H9 (cell line): Measurements from ENCODE around the gene LAMC3. TPM values are rescaled to one million over a fixed set of nuclear protein-coding genes. Genes with fewer than 3 reads are reported as not detected.
A peak's percentile ranks its signal among the peaks of the same experiment; 100 is the strongest.

Experiments
- DNase-seq: peaks from one replicate; pipeline ENCODE4 v3.0.0-alpha.2; 2017
- H2AFZ ChIP-seq: one replicate; pipeline ENCODE4 v1.6.1; 2013; ENCODE audit warnings: mild to moderate bottlenecking, low read length, control low read depth, moderate library complexity
- H2AK5ac ChIP-seq: 2 replicates; pipeline ENCODE4 v1.6.1; 2013; ENCODE audit warnings: low read length, control low read depth, mixed read lengths; ENCODE audit not compliant: insufficient read length
- H2BK120ac ChIP-seq: one replicate; pipeline ENCODE4 v1.6.1; 2013; ENCODE audit warnings: low read depth, mild to moderate bottlenecking, low read length, control low read depth, inconsistent platforms; ENCODE audit not compliant: poor library complexity, severe bottlenecking
- H2BK12ac ChIP-seq: 2 replicates; pipeline ENCODE4 v1.6.1; 2013; ENCODE audit warnings: low read length, control low read depth, mixed read lengths, low read depth; ENCODE audit not compliant: insufficient read length
- H2BK15ac ChIP-seq: 2 replicates; pipeline ENCODE4 v1.6.1; 2013; ENCODE audit warnings: low read depth, low read length, control low read depth
- H2BK20ac ChIP-seq: one replicate; pipeline ENCODE4 v1.6.1; 2013; ENCODE audit warnings: low read depth, mild to moderate bottlenecking, low read length, control low read depth, inconsistent platforms; ENCODE audit not compliant: poor library complexity, severe bottlenecking
- H2BK5ac ChIP-seq: 2 replicates; pipeline ENCODE4 v1.6.1; 2013; ENCODE audit warnings: low read length, control low read depth, mixed read lengths; ENCODE audit not compliant: insufficient read length
- H3K14ac ChIP-seq: 2 replicates; pipeline ENCODE4 v1.6.1; 2013; ENCODE audit warnings: low read length, control low read depth; ENCODE audit not compliant: insufficient read depth
- H3K18ac ChIP-seq: 2 replicates; pipeline ENCODE4 v1.6.1; 2013; ENCODE audit warnings: low read depth, mild to moderate bottlenecking, mixed read lengths, low read length, control low read depth; ENCODE audit not compliant: insufficient read length
- H3K23ac ChIP-seq: 2 replicates; pipeline ENCODE4 v1.6.1; 2013; ENCODE audit warnings: low read length, control low read depth, mixed read lengths, low read depth; ENCODE audit not compliant: insufficient read length
- H3K23me2 ChIP-seq: 2 replicates; pipeline ENCODE4 v1.6.1; 2013; ENCODE audit warnings: low read depth, mild to moderate bottlenecking, mixed read lengths, low read length, control low read depth; ENCODE audit not compliant: insufficient read length, poor library complexity, severe bottlenecking
- H3K27ac ChIP-seq: 2 replicates; pipeline ENCODE4 v1.5.1; 2013; ENCODE audit warnings: low read length, control low read depth, mixed read lengths, low read depth; ENCODE audit not compliant: insufficient read length
- H3K27me3 ChIP-seq: 2 replicates; pipeline ENCODE4 v1.6.1; 2013; ENCODE audit warnings: low read length, control low read depth, inconsistent platforms; ENCODE audit not compliant: insufficient read depth
- H3K4ac ChIP-seq: 2 replicates; pipeline ENCODE4 v1.6.1; 2013; ENCODE audit warnings: low read depth, mild to moderate bottlenecking, control low read depth, inconsistent platforms, low read length, moderate library complexity
- H3K4me1 ChIP-seq: 2 replicates; pipeline ENCODE4 v1.6.1; 2013; ENCODE audit warnings: low read length, control low read depth, inconsistent platforms; ENCODE audit not compliant: insufficient read depth
- H3K4me2 ChIP-seq: 2 replicates; pipeline ENCODE4 v1.6.1; 2013; ENCODE audit warnings: low read length, control low read depth, mixed read lengths; ENCODE audit not compliant: insufficient read length, insufficient read depth
- H3K56ac ChIP-seq: 2 replicates; pipeline ENCODE4 v1.6.1; 2013; ENCODE audit warnings: low read depth, mild to moderate bottlenecking, mixed read lengths, low read length, control low read depth; ENCODE audit not compliant: insufficient read length
- H3K79me1 ChIP-seq: 2 replicates; pipeline ENCODE4 v1.6.1; 2013; ENCODE audit warnings: low read depth, mild to moderate bottlenecking, moderate library complexity, low read length, control low read depth, inconsistent platforms; ENCODE audit not compliant: insufficient read depth, poor library complexity, severe bottlenecking
- H3K79me2 ChIP-seq: 2 replicates; pipeline ENCODE4 v1.6.1; 2013; ENCODE audit warnings: low read length, control low read depth, inconsistent platforms; ENCODE audit not compliant: insufficient read depth
- H3K9ac ChIP-seq: 2 replicates; pipeline ENCODE4 v1.6.1; 2013; ENCODE audit warnings: low read length, control low read depth, mixed read lengths; ENCODE audit not compliant: insufficient read length; ENCODE audit errors: extremely low read depth
- H3K9me3 ChIP-seq: one replicate; pipeline ENCODE4 v1.6.1; 2013; ENCODE audit warnings: low read depth, low read length, inconsistent platforms; ENCODE audit not compliant: control insufficient read depth
- H3T11ph ChIP-seq: one replicate; pipeline ENCODE4 v1.6.1; 2013; ENCODE audit warnings: mild to moderate bottlenecking, low read length, control low read depth, inconsistent platforms
- H4K20me1 ChIP-seq: one replicate; pipeline ENCODE4 v1.6.1; 2013; ENCODE audit not compliant: control insufficient read depth, insufficient read length, insufficient read depth
- H4K5ac ChIP-seq: 2 replicates; pipeline ENCODE4 v1.6.1; 2013; ENCODE audit warnings: low read depth, mild to moderate bottlenecking, mixed read lengths, low read length, control low read depth; ENCODE audit not compliant: insufficient read length
- H4K8ac ChIP-seq: replicated peaks from 2 replicates; pipeline ENCODE4 v1.6.1; 2013; ENCODE audit warnings: low read length, control low read depth, mixed read lengths, low read depth; ENCODE audit not compliant: insufficient read length
- H4K91ac ChIP-seq: 2 replicates; pipeline ENCODE4 v1.6.1; 2013; ENCODE audit warnings: low read depth, mild to moderate bottlenecking, moderate library complexity, mixed read lengths, low read length, control low read depth; ENCODE audit not compliant: insufficient read length
- H3K27ac Mint-ChIP-seq, 3 experiments: 2 replicates in 2 of 3; 3 replicates in 1 of 3; pipeline ENCODE4 v1.8.0; 2020 to 2021; ENCODE audit warnings: mixed read lengths in 3 of 3, mild to moderate bottlenecking in 1 of 3, moderate library complexity in 1 of 3
- H3K27me3 Mint-ChIP-seq: 2 replicates; pipeline ENCODE4 v1.8.0; 2021; ENCODE audit warnings: low read depth, mild to moderate bottlenecking, moderate library complexity, mixed read lengths
- H3K36me3 Mint-ChIP-seq, 3 experiments: 2 replicates in 2 of 3; 3 replicates in 1 of 3; pipeline ENCODE4 v1.8.0; 2020 to 2021; ENCODE audit warnings: low read depth in 3 of 3, mixed read lengths in 3 of 3; ENCODE audit not compliant: insufficient read depth in 1 of 3
- H3K4me1 Mint-ChIP-seq, 2 experiments: 2 replicates each; pipeline ENCODE4 v1.8.0; 2020; ENCODE audit warnings: mixed read lengths in 2 of 2
- H3K4me3 Mint-ChIP-seq, 2 experiments: 2 replicates in 1 of 2; 3 replicates in 1 of 2; pipeline ENCODE4 v1.8.0; 2020 to 2021; ENCODE audit warnings: mild to moderate bottlenecking in 2 of 2, mixed read lengths in 2 of 2, moderate library complexity in 1 of 2
- H3K9me3 Mint-ChIP-seq, 2 experiments: 2 replicates in 1 of 2; 3 replicates in 1 of 2; pipeline ENCODE4 v1.8.0; 2020; ENCODE audit warnings: mild to moderate bottlenecking in 2 of 2, mixed read lengths in 2 of 2, moderate library complexity in 1 of 2
- CTCF ChIP-seq: fragments of 200-600 bp; sonication (generic); conservative IDR thresholded peaks from 3 replicates; pipeline ENCODE4 v1.8.0; 2021; ENCODE audit warnings: antibody characterized with exemption, mild to moderate bottlenecking
- WGBS: extraction: QIAGEN DNeasy Blood & Tissue Kit; methylation state at CpG from one replicate; pipeline ENCODE4 v1.1.7; 2013; ENCODE audit warnings: missing lambda C conversion rate, low lambda C conversion rate, mixed read lengths; ENCODE audit not compliant: insufficient read length; ENCODE audit errors: extremely low coverage; 5-methylcytosine and 5-hydroxymethylcytosine counted together
- total RNA-seq: library from RNA; stranded (reverse); gene quantifications from 2 replicates; pipeline ENCODE4 v1.2.1, GENCODE V29; 2021

The LAMC3 gene
- total RNA-seq, 1 experiment from 2014 or later, result 21.7 TPM

- no peak overlapping the region for H2BK5ac ChIP-seq
- no peaks in the 10 kb centered on the region for H3K9me3 ChIP-seq
- no peak overlapping the region for H2BK12ac ChIP-seq
- H3K4me1 ChIP-seq, result no peaks in the 10 kb centered on the region
- Mint-ChIP-seq H3K9me3 (no peaks in the 10 kb centered on the region; a peak in 1 of 5 replicates), H3K27ac (peak overlapping the region; percentile 98 to 100 (median 100); a peak in 4 of 7 replicates), H3K4me3 (peak overlapping the region; percentile 99 to 100), H3K27me3 (no peaks in the 10 kb centered on the region), H3K36me3 (peaks cover 22 to 51% (median 50%) of the 10 kb centered on the region in 3 experiments), H3K4me1 (peaks cover 10 to 13% of the 10 kb centered on the region in 2 experiments)
- H2AFZ ChIP-seq, result no peak overlapping the region
- H2BK20ac ChIP-seq, result no peak overlapping the region
- H2AK5ac ChIP-seq, result no peak overlapping the region
- DNase-seq, result no peak
- H4K20me1 ChIP-seq, result no peaks in the 10 kb centered on the region
- no peak overlapping the region for H4K91ac ChIP-seq
- H2BK15ac ChIP-seq, result no peak overlapping the region
- peaks cover 6% of the 10 kb centered on the region; the same call in 1 of the 2 replicates for H3K79me2 ChIP-seq
- H2BK120ac ChIP-seq, result no peak overlapping the region
- peak overlapping the region; percentile 77 for H3K9ac ChIP-seq
- no peak overlapping the region for H3K23ac ChIP-seq
- no peak overlapping the region for H3K18ac ChIP-seq
- H4K5ac ChIP-seq, result peak overlapping the region; percentile 11
- no peak overlapping the region for H4K8ac ChIP-seq
- peak overlapping the region; percentile 7; the same call in 1 of the 2 replicates for H3K14ac ChIP-seq
- H3K27ac ChIP-seq, result no peak overlapping the region
- no peak overlapping the region for H3T11ph ChIP-seq
- H3K79me1 ChIP-seq, result peaks cover 7% of the 10 kb centered on the region
- no CpG with 5 or more reads among the region's 11 CpGs for WGBS
- no peaks in the 10 kb centered on the region for H3K27me3 ChIP-seq
- H3K56ac ChIP-seq, result no peak overlapping the region
- no peak overlapping the region for H3K4ac ChIP-seq
- TF ChIP-seq CTCF, result no peak
- peak overlapping the region; percentile 91 for H3K4me2 ChIP-seq
- H3K23me2 ChIP-seq, result peaks cover 10% of the 10 kb centered on the region
Measured at GRCh38 chr9:131126059-131126426, 117.1 kb downstream of the LAMC3 start.
